HG02884 (cell line): Measurements from ENCODE around the gene ANKRD65.
"Not testable (repeated sequence)": the region's sequence is repeated elsewhere in the genome, so short reads cannot be mapped to it uniquely, and the experiment has no call there.

Experiments
- ATAC-seq: cut with Tn5 transposase; IDR thresholded peaks from one replicate; pipeline ENCODE4 v1.9.1; 2021; ENCODE audit warnings: mild to moderate bottlenecking, moderate library complexity; ENCODE audit not compliant: unreplicated experiment

Gene ANKRD65

GRCh38 chr1:1399187-1399871 lies 21.7 kb downstream of the ANKRD65 start, which contains the start of gene CCNL2:
Gene CCNL2 (minus strand): TSS chr1:1399335. CDS start chr1:1399306, 29 bp downstream.
- peak; percentile 93 for ATAC-seq

- peak; percentile 19 for ATAC-seq
Observed at GRCh38 chr1:1398677-1399186, 22.3 kb downstream of the ANKRD65 start.

- no peak for ATAC-seq
Observed at GRCh38 chr1:1397839-1398523, 23.1 kb downstream of the ANKRD65 start.

DNA sequence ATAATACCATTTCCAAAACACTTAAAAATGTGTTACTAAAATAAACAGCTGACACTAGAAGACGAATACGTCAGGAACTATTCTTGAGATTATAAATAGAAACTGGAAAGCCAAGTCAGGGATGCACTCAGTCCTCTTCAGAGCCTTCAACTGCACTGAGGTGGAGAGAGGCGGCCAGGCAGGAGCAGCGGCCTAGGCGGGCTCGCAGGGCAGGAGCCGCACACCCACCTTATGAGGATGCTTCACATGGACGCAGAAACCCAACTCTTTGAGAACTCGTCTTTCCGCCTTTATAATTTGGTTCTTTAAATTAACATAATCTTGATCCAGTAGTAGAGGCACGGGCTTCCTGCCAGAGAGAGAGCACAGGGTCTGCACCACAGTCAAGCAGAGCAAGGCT lies 25.9 kb downstream of the ANKRD65 start:
- no peak for ATAC-seq

DNA sequence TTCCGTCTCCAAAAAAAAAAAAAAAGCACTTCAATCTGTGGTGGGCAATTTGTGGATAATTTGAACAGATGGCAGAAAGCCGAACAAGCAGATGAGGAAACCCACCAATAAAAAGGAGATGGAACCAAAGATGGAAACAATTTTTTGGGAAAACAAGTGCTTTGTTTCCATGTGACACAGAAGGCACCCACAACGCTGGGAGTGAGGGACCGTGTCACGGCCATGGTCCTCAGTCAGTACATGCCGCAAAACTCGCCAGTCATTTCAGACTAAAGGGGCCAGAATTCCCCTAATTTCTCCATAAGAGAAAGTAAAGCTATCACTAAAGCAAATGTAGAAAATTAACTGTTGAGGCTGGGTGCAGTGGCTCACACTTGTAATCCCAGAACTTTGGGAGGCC lies 27.0 kb downstream of the ANKRD65 start:
- no peak for ATAC-seq

- ATAC-seq = no peak
Observed at GRCh38 chr1:1393428-1393827, 27.6 kb downstream of the ANKRD65 start.

- ATAC-seq = no peak
Observed at GRCh38 chr1:1393014-1393413, 28.1 kb downstream of the ANKRD65 start.

DNA sequence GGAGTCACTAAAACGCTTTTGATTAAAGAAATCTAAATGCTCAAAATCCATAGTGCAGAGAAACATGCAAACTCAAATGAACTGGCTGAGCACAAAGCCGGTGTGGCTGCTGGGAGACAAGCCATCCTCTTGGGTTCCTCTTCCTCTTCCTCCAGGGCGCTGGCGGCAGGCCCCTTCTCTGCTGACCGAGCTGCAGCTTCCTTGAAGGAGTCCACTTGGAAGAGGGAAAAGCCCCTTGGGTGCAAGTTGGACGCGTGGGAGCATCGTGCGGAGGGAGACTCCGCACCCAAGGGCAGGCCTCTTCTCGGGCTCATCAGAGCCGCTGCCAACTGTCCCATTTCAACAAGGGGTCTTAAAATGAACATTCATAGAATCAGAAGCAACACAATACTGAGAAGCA lies 29.9 kb downstream of the ANKRD65 start:
- ATAC-seq = no peak

- no peak for ATAC-seq
Observed at GRCh38 chr1:1390675-1391074, 30.4 kb downstream of the ANKRD65 start.

DNA sequence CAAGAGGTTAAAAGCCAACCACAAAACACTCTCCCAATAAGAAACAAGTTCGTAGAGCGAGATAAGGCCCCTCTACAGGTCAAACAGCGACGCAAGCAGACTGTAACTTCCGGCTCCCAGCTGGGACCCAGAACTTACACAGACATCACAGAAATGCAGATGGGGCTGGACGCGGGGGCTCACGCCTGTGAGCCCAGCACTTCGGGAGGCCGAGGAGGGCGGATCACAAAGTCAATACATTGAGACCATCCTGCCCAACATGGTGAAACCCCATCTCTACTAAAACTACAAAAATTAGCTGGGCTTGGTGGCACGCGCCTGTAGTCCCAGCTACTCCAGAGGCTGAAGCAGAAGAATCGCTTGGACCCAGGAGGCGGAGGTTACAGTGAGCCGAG lies 33.0 kb downstream of the ANKRD65 start:
- ATAC-seq = no peak

DNA sequence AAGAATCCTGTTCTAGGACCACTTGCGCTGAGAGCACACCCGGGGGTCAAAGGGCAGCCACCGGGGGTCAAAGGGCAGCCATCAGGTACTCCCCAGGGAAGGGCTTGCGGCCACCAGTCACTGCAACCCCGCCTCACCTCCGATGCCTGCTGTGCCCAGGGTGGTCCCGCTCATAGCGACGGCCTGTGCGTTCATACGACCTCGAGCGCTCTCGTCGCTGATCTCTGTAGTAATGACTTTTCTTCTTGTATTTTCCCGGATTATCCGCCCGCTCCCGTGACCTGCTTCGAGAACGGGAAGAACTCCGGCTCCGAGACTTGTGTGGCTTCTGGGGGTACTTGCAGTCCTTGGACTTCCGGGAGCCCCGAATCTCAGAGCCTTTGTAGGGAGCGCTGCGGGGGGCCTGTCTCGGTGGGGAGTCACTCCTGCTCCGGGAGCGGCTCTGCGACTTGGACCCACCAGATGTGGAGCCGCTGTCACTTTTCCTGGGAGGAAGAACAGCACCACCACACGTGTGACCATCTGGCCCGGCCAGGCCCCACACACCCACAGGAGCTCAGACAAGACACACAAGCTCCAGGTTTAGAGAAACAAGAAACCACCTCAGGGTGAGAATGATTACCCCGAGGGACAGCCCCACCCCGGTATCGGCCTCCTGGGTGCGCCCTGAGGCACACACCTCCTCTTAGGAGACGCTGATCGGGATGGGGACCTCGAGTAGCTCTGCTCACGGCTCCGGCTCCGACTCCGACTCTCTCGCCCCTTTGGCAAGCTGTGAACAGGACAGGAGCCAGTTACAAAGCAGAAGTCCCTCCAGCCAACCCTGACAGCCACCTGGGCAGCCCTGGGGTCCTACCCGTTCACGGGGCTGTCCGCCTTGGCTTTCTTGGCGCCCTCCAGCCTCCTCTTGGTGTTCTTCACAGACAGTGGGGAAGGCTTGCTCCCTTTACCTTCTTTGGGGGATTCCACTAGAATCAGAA lies 33.7 kb downstream of the ANKRD65 start:
- no peak for ATAC-seq

GRCh38 chr1:1385931-1386330 lies 35.1 kb downstream of the ANKRD65 start:
- no peak for ATAC-seq

DNA sequence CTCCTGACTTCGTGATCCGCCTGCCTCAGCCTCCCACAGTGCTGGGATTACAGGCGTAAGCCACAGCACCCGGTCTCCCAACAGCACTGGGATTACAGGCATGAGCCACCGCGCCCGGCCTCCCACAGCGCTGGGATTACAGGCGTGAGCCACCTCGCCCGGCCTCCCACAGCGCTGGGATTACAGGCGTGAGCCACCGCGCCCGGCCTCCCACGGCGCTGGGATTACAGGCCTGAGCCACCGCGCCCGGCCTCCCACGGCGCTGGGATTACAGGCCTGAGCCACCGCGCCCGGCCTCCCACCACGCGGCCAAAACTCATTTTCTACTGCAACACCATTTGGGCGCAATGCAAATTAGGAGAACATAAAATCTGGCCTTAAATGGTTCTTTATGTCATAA lies 35.7 kb downstream of the ANKRD65 start:
- ATAC-seq = not testable (repeated sequence)

DNA sequence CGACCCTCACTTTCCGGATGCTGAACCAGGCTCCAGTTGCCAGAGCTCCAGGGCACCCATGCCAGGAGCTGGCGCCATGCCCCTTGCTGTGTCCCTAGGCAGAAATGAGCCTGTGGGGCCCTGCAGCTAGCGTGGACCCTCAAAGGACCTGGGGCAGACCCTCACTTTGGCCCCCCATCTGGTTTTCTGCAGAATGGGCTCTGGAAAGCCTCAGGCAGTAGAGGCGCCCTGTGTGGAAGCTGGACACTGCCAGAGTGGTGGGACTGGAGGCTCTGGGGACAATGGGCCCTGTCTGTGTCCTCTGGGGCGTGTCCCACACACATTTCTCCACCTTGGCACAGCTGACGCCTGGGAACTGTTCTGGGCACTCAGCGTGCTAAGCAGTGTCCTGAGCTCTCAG lies 39.8 kb downstream of the ANKRD65 start:
- no peak for ATAC-seq

DNA sequence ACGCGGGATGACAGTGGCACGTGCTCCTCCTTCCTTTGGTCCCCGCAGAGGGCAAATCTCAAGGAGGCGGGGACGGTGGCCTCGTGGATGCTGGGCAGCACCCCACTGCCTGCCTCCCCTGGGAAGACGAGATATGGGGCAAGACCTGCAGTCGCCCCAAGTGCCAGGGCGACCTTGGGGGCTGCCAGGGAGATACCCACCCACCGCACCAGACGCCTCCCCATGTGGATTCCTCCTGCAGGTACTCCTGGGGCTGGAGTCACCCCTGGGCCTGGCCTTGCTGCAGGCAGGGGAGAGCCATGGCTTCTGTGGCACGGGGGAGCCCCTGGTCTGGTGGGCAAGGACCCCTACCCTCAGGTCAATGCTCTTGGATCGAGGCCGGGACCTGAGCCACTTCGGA lies 40.2 kb downstream of the ANKRD65 start:
- no peak for ATAC-seq

- ATAC-seq = no peak
Observed at GRCh38 chr1:1377540-1378205, 43.4 kb downstream of the ANKRD65 start.

GRCh38 chr1:1376551-1377226 lies 44.4 kb downstream of the ANKRD65 start:
- ATAC-seq = no peak

DNA sequence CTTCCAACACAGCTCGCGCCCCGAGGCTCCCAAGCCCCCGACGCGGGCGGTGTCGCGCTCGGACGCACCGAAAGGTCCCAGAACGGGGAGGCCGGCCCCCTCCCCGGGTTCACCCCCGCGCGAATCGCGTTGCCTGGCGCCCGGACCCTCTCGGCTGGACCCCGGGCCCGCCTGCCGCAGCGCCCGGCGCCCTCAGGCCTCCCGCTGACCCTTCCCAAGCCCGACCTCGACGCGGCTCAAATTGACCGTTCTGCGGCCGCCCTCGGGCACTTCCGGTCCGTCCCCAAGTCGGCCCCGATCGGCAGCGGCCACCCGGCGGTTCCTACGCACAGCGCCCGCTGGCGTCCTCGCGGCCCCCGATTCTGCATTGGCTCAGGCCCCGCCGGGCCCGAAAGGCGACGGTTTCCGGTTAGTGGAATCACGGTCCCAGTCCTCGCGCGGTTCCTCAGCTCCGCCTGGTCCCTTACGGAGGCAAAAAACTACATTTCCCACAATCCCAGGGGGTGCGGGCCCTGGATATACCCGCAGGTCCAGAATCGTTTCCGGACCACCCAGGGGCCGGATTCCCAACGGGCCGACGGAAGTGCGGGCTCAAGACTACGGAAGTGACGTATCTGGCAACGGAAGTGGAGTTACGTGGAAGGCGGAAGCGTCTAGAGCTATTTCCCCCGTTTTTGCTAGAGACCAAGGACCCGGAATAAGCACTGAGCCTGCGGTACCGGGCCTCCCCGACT lies 46.0 kb downstream of the ANKRD65 start, which contains the start of gene AURKAIP1:
TSS of gene AURKAIP1 (minus strand) at position 279 of the 734 bp plus-strand sequence. CDS start 451 bp downstream, outside the sequence.
- ATAC-seq = peak; percentile 80

DNA sequence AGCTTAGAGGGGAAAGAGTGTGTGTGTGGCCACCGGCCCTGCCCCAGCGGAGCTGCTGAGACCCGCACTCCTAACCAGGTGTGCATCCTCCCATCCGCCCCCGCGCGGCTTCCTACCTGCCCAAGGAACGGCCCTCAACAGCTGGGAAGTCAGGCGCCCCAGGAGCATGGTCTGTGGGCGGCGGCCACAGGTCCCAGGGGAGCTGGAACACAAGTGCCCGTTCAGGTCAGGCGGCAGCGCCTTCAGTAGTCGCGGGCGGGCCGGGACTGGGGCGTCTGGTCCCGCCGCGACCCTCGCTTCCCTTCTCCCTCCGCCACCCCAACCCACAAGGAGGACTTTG lies 46.5 kb downstream of the ANKRD65 start:
- no peak for ATAC-seq
